ENCODE data around the gene CD14.
"Not testable (repeated sequence)": the region's sequence is repeated elsewhere in the genome, so short reads cannot be mapped to it uniquely, and the experiment has no call there.

DNA sequence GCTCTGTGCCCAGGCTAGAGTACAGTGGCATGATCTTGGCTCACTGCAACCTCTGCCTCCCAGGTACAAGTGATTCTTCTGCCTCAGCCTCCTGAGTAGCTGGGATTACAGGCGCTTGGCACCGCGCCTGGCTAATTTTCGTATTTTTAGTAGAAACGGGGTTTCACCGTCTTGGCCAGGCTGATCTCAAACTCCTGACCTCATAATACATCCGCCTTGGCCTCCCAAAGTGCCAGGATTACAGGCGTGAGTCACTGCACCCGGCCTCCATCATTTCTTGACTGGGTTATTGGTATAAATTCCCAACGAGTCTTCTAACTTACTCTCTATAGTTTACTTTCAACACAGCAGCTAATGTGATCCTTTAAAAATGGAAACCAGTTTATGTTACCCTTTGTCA is 8.1 kb downstream of the CD14 start:
- TF ChIP-seq, protein P1, sequence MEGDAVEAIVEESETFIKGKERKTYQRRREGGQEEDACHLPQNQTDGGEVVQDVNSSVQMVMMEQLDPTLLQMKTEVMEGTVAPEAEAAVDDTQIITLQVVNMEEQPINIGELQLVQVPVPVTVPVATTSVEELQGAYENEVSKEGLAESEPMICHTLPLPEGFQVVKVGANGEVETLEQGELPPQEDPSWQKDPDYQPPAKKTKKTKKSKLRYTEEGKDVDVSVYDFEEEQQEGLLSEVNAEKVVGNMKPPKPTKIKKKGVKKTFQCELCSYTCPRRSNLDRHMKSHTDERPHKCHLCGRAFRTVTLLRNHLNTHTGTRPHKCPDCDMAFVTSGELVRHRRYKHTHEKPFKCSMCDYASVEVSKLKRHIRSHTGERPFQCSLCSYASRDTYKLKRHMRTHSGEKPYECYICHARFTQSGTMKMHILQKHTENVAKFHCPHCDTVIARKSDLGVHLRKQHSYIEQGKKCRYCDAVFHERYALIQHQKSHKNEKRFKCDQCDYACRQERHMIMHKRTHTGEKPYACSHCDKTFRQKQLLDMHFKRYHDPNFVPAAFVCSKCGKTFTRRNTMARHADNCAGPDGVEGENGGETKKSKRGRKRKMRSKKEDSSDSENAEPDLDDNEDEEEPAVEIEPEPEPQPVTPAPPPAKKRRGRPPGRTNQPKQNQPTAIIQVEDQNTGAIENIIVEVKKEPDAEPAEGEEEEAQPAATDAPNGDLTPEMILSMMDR (conservative IDR thresholded peaks at IDR 0.05 in 1 of 2, IDR thresholded peaks at IDR 0.05 in 1 of 2; ENCODE audit: low read depth in 1 of 2, low read length in 2 of 2), result not testable (repeated sequence)
- not testable (repeated sequence) for TF ChIP-seq EZH2 (IDR thresholded peaks at IDR 0.05; ENCODE audit: low read length, missing control alignments)

All from fibroblast of lung (primary cell).